ENCODE measurements around the gene BCL11A.
"Not testable (repeated sequence)": the region's sequence is repeated elsewhere in the genome, so short reads cannot be mapped to it uniquely, and the experiment has no call there.

DNA sequence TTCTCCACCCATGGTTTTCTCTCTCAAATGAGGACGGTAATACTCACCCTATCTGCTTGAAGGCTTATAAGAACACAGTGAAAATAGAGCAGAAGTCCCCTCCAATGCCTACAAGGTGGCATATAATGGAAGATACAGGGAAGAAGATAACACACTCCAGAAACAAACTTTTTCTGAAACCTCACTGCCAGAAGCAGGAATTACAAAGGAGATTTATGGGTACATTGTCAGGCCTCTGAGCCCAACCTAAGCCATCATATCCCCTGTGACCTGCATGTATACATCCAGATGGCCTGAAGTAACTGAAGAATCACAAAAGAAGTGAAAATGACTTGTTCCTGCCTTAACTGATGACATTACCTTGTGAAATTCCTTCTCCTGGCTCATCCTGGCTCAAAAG lies 136.2 kb downstream of the BCL11A start:
- TF ChIP-seq POLR2AphosphoS5 (IDR thresholded peaks at IDR 0.05), result not testable (repeated sequence)
- TF ChIP-seq, protein P1, sequence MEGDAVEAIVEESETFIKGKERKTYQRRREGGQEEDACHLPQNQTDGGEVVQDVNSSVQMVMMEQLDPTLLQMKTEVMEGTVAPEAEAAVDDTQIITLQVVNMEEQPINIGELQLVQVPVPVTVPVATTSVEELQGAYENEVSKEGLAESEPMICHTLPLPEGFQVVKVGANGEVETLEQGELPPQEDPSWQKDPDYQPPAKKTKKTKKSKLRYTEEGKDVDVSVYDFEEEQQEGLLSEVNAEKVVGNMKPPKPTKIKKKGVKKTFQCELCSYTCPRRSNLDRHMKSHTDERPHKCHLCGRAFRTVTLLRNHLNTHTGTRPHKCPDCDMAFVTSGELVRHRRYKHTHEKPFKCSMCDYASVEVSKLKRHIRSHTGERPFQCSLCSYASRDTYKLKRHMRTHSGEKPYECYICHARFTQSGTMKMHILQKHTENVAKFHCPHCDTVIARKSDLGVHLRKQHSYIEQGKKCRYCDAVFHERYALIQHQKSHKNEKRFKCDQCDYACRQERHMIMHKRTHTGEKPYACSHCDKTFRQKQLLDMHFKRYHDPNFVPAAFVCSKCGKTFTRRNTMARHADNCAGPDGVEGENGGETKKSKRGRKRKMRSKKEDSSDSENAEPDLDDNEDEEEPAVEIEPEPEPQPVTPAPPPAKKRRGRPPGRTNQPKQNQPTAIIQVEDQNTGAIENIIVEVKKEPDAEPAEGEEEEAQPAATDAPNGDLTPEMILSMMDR (IDR thresholded peaks at IDR 0.05; ENCODE audit: poor library complexity, severe bottlenecking), result not testable (repeated sequence)
